GM12872 (cell line): Measurements from ENCODE around the gene NFIX.

Experiments
- TF ChIP-seq, protein P1 (sequence below): IDR thresholded peaks from 3 replicates; pipeline ENCODE4 v1.5.1; 2011; ENCODE audit warnings: low read depth, mild to moderate bottlenecking, low read length, moderate library complexity; ENCODE audit not compliant: insufficient read depth

NFIX gene

DNA sequence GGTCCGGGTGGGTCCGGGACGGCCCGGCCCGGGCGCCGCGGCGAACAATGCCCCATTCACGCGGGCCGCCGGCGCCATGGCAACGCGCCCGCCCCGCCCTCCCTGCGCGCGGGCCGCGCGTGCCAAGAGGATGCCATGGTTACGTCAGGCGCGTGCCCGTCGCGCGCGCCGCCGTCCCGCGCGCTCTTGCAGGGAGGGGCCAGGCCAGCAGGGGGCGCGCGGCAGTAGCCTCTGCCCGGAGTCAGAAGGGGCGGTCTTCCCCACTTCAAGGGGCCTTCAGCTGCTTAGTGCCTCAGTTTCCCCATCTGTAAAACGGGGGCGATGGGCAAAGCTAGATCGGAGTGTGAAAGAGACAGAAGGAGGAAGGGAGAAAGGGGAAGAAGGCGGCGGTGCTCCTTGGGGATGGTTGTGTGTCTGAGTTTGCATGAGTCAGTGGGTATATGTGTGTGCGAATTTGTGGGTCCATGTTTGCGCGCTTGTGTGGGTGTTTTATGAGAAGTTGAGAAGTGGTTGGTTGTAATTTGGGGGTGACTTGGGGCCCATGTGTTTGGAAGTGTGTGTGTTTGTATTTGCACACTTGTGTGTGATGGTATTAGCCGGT is 11.6 kb upstream of the NFIX start:
- TF ChIP-seq, protein P1, sequence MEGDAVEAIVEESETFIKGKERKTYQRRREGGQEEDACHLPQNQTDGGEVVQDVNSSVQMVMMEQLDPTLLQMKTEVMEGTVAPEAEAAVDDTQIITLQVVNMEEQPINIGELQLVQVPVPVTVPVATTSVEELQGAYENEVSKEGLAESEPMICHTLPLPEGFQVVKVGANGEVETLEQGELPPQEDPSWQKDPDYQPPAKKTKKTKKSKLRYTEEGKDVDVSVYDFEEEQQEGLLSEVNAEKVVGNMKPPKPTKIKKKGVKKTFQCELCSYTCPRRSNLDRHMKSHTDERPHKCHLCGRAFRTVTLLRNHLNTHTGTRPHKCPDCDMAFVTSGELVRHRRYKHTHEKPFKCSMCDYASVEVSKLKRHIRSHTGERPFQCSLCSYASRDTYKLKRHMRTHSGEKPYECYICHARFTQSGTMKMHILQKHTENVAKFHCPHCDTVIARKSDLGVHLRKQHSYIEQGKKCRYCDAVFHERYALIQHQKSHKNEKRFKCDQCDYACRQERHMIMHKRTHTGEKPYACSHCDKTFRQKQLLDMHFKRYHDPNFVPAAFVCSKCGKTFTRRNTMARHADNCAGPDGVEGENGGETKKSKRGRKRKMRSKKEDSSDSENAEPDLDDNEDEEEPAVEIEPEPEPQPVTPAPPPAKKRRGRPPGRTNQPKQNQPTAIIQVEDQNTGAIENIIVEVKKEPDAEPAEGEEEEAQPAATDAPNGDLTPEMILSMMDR = peak; percentile 79

DNA sequence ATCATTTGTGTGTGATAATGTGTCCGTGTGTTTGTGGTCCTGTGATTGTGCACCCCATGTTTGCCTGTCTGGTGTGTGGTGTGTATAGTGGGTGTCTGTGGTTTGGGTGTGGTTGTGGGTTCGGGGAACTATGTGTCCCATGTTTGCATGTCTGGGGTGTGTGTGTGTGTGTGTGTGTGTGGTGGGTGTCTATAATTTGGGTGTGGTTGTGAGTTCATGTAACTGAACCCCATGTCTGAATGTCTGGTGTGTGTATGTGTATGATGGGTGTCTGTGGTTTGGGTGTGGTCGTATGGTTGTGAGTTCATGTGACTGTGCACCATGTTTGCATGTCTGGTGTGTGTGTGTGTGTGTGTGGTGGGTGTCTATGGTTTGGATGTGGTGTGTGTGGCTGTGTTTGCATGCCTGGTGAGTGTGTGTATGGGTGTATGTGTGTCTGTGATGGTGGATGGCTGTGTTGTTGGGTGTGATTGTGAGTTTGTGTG is 11.1 kb upstream of the NFIX start:
- TF ChIP-seq, protein P1 = no peak

DNA sequence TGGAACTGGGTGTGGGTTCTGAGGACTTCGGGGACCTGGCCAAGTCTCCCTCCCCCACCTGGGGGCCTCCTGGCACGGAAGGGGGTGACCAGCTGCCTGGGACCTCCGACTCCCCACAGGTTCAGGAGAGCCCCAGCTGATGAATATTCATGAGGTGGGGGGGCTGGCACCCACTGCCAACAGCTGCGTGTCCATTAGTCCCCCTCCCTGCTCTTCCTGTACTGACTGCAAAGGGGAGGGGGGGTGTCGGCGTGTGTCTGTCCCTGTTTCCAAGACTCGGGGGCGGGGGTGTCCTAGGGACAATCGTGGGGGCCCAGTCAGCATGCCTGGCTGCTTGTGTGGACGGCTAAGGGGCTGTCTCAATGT is 10.6 kb upstream of the NFIX start:
- TF ChIP-seq, protein P1 = no peak

DNA sequence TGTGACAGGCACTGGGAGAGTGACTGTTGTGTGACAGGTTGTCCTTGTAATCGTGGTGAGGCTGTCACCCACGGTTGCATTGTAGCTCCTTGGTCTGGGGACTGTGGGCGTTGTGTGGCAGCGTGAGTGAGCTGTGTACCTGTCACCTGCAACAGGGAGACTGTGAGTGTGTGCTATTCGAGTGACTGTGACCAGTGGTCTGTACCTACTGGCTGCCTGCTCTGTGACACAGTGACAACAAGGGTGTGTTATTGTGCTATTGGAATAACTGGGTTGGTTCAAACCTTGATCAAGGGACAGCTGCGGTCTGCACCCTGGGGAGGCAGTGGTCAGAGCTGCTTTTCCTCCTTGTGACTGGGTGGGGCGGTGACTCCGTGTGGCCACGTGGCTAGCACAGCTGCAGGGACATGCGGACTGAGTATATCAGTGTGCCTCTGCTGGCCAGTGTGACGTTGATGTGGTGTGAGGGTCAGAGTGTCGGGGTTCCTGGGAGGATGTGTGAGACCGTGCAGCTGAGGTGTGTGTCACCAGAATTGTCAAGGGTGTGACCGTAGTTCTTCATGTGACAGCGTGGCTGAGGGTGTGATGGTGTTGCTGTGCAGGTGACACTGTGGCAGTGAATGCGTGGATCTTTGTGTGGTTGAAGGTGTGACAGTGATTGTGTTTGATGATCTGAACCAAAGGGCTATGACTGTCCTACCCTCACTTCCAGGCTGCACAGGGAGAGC is 10.1 kb upstream of the NFIX start:
- TF ChIP-seq, protein P1 = no peak

DNA sequence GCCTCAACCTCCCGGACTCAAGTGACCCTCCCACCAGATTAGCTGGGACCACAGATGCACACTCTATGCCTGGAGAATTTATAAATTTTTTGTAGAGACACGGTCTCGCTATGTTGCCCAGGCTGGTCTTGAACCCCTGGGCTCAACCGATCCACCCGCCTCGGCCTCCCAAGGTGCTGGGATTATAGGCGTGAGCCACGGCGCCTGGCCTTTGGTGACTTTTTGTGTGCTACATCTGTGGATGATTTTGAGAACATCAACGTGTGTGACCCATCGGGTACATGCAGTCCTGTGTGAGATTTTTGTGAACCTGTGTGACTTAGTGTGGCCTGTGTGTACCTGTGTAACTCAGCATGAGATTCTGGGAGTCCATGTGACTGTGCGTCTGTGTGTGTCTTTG is 8.5 kb upstream of the NFIX start:
- TF ChIP-seq, protein P1 = no peak

DNA sequence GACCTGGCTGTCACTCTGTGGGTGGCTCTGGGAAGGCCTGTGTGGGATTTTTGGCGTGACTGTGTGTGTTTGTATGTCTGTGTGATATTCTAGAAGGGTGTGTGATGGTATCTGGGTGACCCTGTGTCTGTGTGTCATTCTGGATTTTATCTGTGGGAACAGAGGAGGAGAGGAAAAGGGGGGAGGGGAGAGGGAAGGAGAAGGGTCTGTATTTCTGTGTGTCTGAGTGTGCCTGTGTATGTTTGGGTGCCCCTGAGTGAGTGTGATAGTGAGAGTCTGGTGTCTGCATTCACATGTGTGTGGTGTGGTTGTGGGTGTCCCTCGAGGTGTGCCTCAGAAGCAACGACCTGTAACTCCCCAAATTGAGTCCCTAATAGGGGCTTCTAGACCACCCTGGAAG is 8.1 kb upstream of the NFIX start:
- TF ChIP-seq, protein P1 = no peak

DNA sequence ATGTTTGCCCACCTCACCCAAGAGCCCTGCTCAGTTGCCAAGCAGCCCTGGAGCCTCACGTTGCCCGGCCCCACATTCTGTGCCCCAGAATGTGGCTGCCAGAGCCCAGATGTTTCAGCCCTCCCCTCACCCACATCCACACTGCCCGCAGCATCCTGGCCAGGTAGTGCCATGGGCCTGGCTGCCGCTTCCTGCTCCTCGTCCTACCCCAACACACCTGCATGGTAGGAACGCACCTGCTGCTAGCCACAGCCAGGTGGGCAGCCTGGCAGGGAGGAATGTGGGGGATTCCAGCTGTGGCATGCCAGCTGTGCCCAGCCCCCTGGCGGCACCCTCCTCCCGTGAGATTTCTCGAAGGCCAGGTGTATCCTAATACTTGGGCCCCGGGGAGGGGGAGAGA is 7.5 kb upstream of the NFIX start:
- TF ChIP-seq, protein P1 = no peak
